ENCODE measurements around the gene AP2B1.
A peak's percentile ranks its signal among the peaks of the same experiment; 100 is the strongest.
"Not testable (repeated sequence)": the region's sequence is repeated elsewhere in the genome, so short reads cannot be mapped to it uniquely, and the experiment has no call there.

Gene AP2B1

GRCh38 chr17:35587074-35587961 lies at the start of gene AP2B1:
TSS of gene AP2B1 (plus strand) at chr17:35587322. CDS start at chr17:35594031, 6,709 bp downstream.
- DNase-seq: peak; percentile 88 to 93 (median 90)

GRCh38 chr17:35537601-35538141 lies 49.5 kb upstream of the AP2B1 start, which contains the start of gene SLFN12L:
TSS of gene SLFN12L (minus strand) at chr17:35537678. CDS start at chr17:35522364, 15,314 bp downstream.
- peak in 1 of 4 experiments; percentile 14 for DNase-seq

GRCh38 chr17:35539659-35540026 lies 47.5 kb upstream of the AP2B1 start:
- DNase-seq: no peak

- no peak for DNase-seq
Measured at GRCh38 chr17:35540589-35541404, 46.3 kb upstream of the AP2B1 start.

- no peak for DNase-seq
Measured at GRCh38 chr17:35541434-35541833, 45.7 kb upstream of the AP2B1 start.

- DNase-seq: no peak
Measured at GRCh38 chr17:35542990-35543389, 44.1 kb upstream of the AP2B1 start.

- no peak for DNase-seq
Measured at GRCh38 chr17:35543856-35544255, 43.3 kb upstream of the AP2B1 start.

- DNase-seq: no peak
Measured at GRCh38 chr17:35545150-35545549, 42.0 kb upstream of the AP2B1 start.

GRCh38 chr17:35546487-35546886 lies 40.6 kb upstream of the AP2B1 start:
- DNase-seq: no peak

- no peak for DNase-seq
Measured at GRCh38 chr17:35548208-35548810, 38.8 kb upstream of the AP2B1 start.

- no peak for DNase-seq
Measured at GRCh38 chr17:35548978-35549377, 38.1 kb upstream of the AP2B1 start.

- no peak for DNase-seq
Measured at GRCh38 chr17:35553310-35553709, 33.8 kb upstream of the AP2B1 start.

- no peak for DNase-seq
Measured at GRCh38 chr17:35554668-35555067, 32.5 kb upstream of the AP2B1 start.

GRCh38 chr17:35555691-35556090 lies 31.4 kb upstream of the AP2B1 start:
- DNase-seq: no peak

GRCh38 chr17:35557353-35557752 lies 29.8 kb upstream of the AP2B1 start:
- no peak for DNase-seq

GRCh38 chr17:35559495-35560210 lies 27.5 kb upstream of the AP2B1 start:
- DNase-seq: no peak

- DNase-seq: no peak
Measured at GRCh38 chr17:35560703-35561102, 26.4 kb upstream of the AP2B1 start, which contains the start of gene SLFN14. TSS of gene SLFN14 (minus strand) at chr17:35560819. CDS start at chr17:35558062, 2,757 bp downstream.

- not testable (repeated sequence) for DNase-seq
Measured at GRCh38 chr17:35563181-35563580, 23.9 kb upstream of the AP2B1 start.

GRCh38 chr17:35566968-35567367 lies 20.2 kb upstream of the AP2B1 start:
- DNase-seq: no peak

GRCh38 chr17:35568561-35568960 lies 18.6 kb upstream of the AP2B1 start:
- DNase-seq: peak in 2 of 4 experiments; percentile 2 to 9

GRCh38 chr17:35569405-35569804 lies 17.7 kb upstream of the AP2B1 start:
- no peak for DNase-seq

- DNase-seq: no peak
Measured at GRCh38 chr17:35575759-35576158, 11.4 kb upstream of the AP2B1 start.
